Inferior parietal cortex (tissue), 1 donor: ENCODE data around the gene TICAM2.

ENCODE experiments used
- DNase-seq: peaks from one replicate; pipeline ENCODE4 v3.0.0-alpha.2; 2016; ENCODE audit errors: extremely low spot score

TICAM2 gene

DNA sequence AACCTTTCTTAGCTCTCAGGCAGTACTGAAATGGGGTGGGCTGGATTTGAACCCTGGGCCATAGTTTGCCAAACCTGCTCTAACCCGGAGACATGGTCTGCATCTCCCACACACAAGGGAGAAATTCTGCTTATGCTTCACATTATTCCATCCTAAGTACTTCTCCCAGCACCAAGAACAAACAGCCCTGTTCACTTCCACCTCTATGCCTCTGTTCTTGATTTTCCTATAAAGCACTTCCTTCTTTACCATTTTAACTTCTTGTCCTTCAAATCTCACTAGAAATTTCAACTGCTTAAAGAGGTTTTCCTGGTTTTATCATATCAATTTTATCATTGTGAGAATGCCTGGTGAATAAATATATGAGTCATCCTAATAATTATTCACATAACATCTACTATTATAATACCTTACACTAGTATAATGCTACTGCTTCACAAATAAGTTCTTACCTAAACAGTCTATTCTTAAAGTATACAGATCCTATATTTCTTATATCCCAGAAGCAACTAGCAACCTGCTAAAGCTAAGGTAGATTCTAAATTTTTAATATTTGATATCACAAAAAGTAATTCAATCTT, 70.4 kb downstream of the TICAM2 start:
- DNase-seq, result no peak

DNA sequence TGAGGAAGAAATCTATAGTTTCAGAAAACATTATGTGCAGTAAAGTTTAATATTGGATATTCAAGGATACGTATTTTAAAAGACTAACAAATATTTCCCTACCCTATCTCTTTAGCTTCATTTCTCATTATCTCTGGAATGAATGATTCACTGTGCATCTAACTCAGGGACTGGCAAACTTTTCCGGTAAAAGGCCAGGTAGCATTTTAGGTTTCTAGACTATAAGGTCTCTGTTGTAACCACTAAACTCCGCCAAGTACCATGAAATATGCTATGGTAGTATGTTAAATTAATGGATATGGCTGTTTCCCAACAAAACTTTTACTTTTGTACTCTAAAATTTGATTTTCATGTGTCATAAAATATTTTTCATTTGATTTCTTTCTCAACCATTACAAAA, 70.9 kb downstream of the TICAM2 start:
- DNase-seq, result no peak

DNA sequence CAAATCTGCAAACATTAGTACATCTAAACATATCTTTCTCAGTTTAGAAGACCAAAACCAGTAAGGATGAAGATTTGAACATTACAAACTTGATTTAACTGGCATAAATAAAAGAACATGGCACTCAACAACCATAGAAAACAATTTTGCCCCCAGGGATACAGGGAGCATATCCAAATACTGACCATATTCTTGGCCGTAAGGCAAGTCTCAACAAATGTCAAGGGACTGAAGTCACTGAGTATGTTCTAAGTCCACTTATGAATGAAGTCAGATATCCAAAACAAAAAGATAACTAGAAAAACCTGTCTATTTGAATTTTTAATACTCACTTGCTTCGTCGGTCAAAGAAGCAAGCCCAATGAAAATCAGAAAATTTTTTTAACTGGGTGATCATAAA, 71.9 kb downstream of the TICAM2 start:
- DNase-seq, result no peak
